GM21717 (cell line): ENCODE data around the gene DDX18.

Source experiments
- ATAC-seq: cut with Tn5 transposase; IDR thresholded peaks from one replicate; pipeline ENCODE4 v1.9.1; 2021; ENCODE audit warnings: mild to moderate bottlenecking, moderate library complexity; ENCODE audit not compliant: unreplicated experiment

The DDX18 gene

DNA sequence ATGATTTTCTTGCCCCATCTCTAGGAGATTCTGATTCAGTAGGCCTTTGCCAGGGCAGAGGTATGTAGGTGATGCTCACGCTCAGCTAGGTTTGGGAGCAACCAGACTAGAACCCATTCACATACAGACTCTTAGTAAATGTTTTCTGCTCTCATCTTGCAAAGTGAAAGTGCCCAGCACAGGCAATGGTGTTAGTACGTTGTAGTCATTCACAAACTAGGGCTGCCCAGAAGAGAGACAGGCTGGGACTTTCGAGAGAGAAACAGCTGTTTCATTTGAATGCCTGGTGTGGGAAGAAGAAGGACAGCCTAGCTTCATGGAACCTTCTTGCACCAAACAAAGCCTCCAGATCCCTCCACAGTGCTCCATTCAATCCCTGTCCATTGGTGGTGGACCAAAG is 19.4 kb downstream of the DDX18 start:
- no peak for ATAC-seq

DNA sequence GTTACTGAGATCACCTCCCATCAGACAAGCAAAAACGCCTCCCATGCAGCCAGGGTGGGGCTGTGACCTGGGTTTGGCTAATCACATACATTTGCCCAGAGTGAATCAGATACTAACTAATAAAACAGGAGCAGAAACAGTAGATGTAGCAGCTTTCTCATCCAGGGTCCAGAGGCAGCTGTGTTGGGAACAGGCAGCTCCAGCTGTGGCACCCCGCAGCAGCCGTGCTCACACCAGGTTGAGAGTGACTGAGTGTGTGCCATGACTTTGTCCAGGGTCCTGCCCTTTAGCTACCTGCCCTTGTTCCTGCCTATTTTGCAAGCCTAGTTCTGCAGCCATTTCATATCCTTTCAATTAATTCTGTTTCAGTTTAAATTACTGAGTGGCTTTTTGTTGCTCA is 20.5 kb downstream of the DDX18 start:
- ATAC-seq, result no peak

DNA sequence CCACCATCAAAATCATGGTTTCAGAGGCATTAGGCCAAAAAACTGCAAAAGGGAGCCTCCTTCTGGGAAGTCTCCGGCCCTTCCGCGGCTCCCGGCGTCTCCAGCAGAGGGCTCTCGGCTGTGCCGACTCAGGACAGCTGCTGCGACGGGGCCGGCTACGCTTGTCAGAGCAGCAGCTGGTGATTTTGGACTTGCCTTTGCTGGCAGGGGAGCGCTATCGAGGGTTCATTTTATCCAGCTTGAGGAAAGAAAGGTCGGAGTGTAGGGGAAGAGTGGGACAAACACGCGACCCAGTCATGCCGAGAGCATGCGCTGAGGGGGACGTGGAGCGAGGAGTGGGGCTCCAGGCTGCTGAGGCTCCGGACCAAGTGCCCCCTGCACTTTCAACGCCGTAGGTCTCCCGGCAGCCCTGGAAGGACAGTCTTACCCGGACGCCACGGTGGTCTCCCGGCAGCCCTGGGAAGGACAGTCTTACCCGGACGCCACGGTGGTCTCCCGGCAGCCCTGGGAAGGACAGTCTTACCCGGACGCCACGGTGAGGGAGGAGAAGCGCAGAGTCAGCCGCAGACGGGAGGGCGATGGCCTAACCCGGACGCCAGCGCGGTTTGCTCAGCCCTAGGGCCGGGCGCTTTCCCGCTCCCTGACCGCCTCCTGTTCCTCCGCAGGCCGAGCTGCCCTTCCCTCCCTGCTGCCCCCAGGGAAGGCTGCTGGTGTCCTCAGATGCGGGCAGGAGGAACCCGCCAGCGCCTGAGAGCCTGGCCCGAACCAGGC is 21.7 kb downstream of the DDX18 start:
- peak; percentile 75 for ATAC-seq

DNA sequence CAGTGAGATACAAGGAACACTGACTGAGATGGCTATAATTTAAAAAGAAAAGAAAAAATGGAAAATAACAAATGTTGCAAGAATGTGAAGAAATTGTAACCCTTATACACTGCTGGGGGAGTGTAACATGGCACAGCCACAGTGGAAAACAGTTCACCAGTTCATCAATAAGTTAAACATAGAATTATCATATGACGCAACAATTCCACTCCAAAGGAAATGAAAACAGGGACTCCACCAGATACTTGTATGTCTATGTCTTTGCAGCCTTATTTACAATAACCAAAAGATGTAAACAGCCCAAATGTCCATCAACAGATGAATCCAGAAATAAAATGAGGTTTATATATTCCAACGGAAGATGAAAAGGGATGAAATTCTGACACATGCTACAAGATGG is 30.8 kb downstream of the DDX18 start:
- ATAC-seq, result no peak

DNA sequence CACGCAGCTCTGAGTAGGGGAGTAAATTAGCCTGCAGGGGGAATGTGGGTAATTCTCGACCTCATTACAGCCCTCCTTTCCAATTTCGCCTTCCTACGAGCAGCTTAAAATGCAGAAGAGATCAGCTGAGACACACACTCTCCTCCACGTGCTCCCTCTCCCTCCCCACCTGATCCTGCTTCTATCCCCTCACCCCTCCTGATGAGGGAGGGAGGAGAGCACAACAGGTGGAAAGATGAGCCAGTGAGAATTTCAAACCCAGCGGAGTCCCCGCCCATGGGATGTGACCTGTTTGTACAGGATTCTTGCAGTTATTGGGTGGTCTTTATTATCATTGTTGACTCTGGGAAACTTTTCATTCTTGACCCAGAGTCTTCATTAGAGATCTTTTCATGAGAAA is 35.5 kb downstream of the DDX18 start:
- no peak for ATAC-seq

DNA sequence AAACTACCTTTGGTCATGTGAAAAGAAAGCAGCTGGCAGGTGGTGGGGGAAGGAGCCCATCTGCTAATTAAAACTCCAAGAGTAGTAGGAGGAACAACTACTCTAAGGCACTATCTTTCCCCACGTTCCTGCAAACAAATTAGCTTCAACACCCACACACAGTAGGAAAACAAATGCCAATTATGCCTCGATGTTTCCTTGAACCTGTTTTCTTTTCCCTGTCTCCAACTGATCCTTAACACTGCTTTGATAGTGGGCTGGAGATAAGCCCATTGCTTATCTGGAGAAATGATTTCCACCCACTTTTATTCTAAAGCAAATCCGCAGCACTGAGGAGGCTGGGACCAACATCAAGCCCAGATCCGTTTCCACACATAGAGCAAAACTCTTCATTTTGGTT is 36.0 kb downstream of the DDX18 start:
- no peak for ATAC-seq

DNA sequence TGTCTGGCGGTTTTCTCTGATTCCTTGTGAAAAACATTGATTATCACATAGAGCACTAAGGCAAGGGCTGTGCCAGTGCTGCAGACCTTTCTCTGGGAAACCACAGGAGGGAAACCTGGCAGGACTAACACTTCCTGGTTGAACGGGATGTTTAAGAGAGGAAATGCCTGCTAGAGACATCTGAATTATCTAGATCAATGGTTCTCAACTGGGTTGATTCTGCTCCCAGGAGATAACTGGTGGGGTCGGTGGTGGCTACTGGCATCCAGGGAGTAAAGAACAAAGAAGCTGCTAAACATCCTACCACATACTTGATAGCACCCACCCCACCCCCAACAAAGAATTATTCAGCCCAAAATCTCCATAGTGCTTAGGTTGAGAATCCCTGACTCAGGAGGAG is 37.5 kb downstream of the DDX18 start:
- ATAC-seq, result no peak

DNA sequence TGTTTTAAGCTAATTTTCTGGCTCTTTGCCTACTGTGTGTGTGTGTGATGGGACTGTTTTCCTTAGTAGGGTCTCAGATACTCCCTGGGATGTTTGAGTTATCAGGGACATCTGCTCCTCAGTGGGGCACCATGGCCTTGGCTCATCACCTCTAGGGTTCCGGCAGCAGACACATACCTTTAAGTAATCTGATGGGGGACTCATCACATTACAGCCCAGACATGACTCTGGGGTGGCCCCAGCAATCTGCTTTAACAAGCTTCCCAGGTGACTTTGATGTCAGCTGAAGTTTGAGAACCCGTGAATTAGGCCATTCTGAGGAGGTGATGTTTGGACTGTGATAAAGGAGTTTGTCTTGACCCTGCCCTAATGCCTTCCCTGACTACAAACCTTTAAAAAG is 38.8 kb downstream of the DDX18 start:
- ATAC-seq, result no peak

DNA sequence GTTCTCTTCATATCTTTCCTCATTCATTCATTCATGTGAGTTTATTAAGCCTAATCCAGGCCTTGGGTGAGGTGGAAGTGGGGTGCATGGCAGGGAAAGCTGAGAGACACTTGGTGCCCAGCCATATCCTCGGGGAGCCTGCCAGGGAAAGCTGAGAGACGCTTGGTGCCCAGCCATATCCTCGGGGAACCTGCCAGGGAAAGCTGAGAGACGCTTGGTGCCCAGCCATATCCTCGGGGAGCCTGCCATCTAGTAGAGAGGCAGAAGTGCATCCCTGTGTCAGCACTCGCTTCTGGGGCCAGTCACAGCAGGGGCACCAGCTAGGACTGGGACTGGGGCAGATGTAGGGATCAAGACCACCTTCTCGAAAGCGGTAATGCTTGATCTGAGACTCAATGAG is 39.4 kb downstream of the DDX18 start:
- no peak for ATAC-seq

DNA sequence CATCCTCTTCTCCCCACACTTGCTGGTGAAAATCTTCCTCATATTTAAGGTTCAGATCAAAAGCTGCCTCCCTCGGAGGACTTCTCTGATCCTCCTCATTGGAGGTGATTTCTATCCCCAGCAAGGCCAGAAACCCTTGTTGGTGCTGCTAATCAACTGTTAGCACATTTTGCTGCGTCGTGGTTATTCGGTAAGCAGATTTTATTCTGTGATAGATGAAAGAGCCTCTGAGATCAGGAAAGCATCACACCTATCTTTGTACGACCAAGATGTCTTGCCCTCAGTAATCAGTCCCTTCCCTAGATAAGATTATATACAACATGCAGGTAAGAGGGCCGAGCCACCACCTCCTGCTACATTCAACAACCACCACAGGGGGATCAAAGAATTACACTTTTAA is 40.1 kb downstream of the DDX18 start:
- ATAC-seq, result no peak

DNA sequence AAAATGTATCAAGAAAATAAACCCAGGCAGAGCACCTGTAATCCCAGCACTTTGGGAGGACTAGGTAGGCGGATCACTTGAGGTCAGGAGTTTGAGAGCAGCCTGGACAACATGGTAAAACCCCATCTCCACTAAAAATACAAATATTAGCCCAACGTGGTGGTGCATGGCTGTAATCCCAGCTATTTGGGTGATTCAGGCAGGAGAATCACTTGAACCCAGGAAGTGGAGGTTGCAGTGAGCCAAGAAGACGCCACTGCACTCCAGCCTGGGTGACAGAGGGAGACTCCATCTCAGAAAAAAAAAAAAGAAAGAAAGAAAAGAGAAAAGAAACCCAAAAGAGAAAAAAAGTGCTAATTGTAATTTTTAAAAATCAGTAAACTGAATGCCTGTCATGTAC is 41.4 kb downstream of the DDX18 start:
- no peak for ATAC-seq

DNA sequence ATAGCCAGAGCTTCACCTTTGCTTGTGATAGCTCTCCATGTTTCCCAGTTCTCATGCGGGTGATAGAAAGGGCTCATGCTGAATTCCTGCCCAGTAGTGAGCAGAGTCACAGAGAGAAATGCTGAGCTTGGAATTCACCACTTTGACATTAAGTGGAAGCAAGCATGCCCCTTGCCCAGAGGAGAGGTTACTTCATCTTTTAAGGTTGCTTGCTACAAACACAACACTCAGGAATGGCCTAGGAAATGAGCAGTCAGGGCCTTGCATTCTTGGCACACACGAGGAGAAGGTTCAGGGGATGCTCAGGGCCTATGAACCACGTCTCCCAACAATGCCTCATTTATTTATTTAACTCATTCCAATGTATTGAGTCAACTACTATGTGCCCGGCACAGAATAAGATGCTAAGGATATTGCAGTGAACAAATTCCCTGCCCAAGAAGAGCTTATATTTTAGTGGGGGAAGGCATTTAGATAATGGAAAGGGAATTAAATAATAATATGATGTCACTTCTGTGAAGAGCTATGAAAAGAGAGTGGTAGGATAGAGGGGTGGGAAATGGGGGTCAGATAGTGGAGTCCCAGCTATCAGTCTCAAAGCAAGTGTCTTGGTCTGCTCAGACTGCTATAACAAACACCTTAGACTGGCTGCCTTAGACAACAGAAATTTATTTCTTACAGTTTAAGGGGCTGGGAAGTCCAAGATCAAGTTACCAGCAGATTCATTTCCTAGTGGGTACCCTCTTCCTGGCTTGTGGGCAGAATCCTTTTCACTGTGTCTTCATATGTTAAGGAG is 42.1 kb downstream of the DDX18 start:
- no peak for ATAC-seq

DNA sequence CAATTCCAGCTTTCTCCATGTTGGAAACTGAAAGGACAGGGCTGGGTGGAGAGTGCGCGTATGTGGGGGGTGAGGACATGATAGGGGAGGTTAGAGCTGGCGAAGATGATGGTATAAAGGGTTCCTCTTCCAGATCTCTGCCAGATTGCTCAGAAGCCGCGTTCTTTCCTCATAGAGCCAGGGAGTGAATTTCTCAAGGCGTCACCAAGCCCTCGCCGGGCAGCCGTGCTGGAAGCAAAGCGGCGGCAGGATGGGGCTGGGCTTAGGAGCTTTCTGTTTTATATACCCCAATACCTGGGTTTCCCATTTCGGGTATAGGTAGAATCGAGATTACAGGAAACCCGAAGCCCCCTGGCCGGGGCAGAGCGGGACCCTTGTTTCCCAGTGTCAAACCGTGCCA is 43.8 kb downstream of the DDX18 start:
- no peak for ATAC-seq

DNA sequence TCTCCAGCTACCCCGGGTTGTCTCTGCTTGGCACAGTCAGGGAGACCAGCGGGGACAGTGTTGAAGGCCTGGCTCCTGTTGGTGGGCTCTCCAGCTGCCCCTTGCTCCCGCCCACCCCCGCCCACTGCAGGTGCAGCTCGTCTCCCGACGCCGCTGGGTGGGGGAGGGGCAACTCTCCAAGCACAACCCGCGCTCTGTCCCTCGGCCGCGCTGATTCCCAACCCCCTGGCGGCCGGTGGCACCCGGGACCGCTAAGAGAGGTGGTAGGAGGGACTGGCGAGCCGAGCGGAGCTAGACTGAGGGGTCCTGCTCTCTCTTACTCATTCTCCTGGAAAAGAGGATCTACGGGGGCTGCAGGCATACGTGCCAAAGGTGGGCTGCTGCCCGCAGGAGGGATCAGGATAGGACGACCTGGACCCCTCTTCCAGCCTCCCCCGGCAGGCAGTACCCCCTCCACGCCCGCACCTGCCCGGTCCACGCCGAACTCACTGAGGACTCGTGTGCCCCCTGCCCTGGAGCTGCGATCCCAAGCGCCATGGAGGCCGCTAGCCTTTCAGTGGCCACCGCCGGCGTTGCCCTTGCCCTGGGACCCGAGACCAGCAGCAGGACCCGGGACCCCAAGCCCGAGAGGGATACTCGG is 44.5 kb downstream of the DDX18 start:
- ATAC-seq, result no peak

DNA sequence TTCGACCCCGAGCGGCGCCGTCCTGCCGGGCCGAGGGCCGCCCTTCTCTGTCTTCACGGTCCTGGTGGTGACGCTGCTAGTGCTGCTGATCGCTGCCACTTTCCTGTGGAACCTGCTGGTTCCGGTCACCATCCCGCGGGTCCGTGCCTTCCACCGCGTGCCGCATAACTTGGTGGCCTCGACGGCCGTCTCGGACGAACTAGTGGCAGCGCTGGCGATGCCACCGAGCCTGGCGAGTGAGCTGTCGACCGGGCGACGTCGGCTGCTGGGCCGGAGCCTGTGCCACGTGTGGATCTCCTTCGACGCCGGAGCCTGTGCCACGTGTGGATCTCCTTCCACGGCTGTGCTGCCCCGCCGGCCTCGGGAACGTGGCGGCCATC is 45.0 kb downstream of the DDX18 start:
- ATAC-seq, result no peak

DNA sequence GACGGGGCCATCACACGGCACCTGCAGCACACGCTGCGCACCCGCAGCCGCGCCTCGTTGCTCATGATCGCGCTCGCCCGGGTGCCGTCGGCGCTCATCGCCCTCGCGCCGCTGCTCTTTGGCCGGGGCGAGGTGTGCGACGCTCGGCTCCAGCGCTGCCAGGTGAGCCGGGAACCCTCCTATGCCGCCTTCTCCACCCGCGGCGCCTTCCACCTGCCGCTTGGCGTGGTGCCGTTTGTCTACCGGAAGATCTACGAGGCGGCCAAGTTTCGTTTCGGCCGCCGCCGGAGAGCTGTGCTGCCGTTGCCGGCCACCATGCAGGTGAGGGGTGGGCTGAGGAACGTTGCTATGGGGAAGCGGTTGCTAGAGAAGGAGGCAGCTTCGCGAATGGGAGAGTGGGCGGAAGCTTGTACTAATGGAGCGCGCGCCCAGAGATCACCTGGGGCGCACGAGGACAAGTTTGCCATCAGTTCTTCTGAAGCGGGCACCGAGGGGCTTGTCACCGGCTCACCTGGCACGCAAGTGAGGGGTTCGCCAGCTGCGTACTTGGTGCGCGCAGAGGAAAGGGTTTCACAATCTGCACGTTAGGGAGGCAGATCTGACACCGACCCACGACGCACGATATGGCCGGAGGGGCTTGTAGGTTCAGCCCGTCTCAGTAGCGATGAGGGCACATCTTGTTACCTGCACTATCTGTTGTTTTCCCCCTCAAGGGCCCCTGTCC is 45.6 kb downstream of the DDX18 start:
- ATAC-seq, result no peak

DNA sequence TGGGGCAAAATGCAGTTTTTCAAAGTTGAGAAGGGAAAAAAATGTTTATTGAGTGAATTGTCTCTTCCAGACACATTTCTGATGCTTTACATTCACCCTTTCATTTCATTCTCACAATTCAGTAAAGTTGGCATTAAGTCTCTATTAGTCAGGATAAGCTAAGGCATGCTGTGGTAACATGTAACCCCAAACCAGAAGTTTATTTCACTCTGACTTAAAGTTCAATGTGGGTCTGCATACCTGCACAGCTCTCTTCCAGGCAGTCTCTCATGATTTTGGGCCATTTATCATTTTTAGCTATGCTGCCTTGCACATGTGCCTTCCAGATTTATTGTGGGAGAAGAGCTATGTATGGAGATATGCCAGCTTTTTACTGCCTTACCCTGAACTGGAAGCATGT is 48.0 kb downstream of the DDX18 start:
- no peak for ATAC-seq

DNA sequence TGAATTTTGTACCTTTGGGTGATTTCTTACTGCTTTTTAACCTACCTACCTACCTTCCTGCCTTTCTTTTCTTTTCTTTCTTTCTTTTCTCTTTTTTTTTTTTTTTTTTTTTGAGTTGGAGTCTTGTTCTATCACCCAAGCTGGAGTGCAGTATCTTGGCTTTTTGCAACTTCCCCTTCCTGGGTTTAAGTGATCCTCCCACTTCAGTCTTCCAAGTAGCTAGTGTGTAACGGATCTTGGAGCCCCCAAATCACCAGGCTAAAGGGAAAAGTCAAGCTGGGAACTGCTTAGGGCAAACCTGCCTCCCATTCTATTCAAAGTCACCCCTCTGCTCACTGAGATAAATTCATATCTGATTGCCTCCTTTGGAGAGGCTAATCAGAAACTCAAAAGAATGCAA is 61.3 kb downstream of the DDX18 start:
- ATAC-seq, result no peak

DNA sequence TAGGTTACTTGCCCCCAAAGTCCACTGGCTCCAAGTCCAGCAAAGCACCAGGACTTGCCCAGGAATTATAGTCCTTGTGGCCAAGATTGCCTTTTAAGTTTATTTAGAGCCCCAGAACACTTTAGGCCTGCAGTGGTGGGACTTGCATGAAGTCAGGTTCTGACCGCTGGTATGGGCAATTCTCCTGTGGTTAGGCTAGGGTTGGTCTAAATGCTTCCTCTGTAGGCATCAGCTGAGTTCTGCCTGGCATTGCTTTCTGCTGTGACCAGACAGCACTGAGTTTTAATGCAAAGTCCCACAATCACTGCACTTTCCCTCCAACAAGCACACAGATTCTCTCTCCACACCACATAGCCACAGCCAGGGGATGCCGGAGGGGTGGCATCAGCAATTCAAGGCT is 64.5 kb downstream of the DDX18 start:
- no peak for ATAC-seq
